ENCODE measurements around the gene RPS6KL1.

RPS6KL1 gene

DNA sequence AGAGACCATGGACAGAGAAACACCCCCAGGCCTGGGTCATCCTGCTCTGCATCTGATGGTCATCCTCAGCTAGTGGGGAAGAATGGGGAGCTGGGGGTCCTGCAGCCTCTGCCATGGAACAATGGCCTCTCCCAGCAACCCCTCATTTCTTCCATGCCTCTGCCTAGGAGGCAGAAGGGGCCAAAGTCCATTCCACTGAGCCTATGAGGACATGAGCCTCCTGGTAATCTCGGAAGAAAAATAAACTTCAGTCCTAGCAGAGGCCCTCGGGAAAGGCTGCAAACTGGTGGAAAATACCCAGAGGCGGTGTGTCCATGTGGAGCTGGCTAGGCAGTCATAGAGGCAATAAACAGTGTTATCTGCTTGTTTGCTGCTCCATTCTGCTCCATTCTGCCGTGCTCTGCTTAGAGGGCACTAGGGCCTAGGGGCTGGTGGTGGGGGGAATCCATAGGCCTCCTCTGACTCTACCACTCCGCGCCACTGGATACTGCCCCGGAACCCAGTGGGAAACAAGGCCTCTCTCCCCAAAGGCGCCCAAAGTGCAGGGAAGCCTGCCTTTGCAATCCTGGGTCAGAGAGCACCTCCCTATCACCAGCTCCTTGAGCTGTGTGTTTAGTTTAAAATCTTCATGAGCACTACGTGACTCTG, 27.9 kb upstream of the RPS6KL1 start:
- Histone ChIP-seq H3K4me1 (ENCODE audit: insufficient read depth, low read length) (no peaks in the 10 kb centered on the region; the same call in 1 of the 2 replicates), H3K9ac (ENCODE audit: low read depth, low read length) (no peak overlapping the region), H3K27ac (ENCODE audit: low read length) (no peak overlapping the region), H3K9me3 (ENCODE audit: insufficient read depth, low read depth, low read length) (no peaks in the 10 kb centered on the region), H3K36me3 (ENCODE audit: insufficient read depth, low read depth, low read length) (no peaks in the 10 kb centered on the region), H3K27me3 (ENCODE audit: insufficient read depth, low read length) (peaks cover 20% of the 10 kb centered on the region), H3K4me3 (ENCODE audit: low read length) (no peak overlapping the region)

DNA sequence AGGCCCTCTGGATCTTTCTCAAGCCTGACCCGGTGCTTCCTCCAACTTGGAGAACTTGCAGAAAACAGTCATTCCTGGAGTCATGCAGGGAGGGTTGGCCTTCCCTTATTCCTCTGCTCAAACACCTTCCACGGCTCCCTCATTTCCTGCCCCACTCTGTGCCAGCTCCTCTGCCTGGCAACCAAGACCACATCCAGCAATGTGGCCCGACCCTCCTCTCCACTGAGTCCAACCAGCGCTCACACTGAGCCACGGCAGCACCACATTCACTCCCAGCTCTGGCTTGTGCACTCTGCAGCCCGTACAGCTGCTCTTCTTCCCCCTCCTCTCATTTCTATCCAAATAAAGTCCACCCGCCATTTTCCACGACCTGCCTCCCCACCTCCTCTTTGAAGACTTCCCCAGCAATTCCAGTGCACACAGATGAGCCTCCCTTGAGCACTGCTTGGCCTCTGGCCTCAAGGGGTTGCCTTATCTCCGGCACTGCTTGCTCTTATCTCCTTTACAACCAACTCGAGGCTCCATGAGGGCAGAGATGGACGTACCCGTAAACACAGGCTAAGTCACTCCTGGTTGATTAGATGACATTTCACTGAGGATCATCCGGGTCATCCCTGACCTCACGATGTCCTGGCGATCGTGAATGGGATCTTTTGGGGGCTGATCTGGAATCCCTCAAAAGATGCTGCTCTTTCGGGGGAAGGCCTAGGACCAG, 27.0 kb upstream of the RPS6KL1 start:
- Histone ChIP-seq H3K36me3 (ENCODE audit: insufficient read depth, low read depth, low read length) (no peaks in the 10 kb centered on the region), H3K27me3 (ENCODE audit: insufficient read depth, low read length) (peaks cover 13% of the 10 kb centered on the region), H3K9me3 (ENCODE audit: insufficient read depth, low read depth, low read length) (no peaks in the 10 kb centered on the region), H3K27ac (ENCODE audit: low read length) (no peak overlapping the region), H3K9ac (ENCODE audit: low read depth, low read length) (no peak overlapping the region), H3K4me3 (ENCODE audit: low read length) (no peak overlapping the region), H3K4me1 (ENCODE audit: insufficient read depth, low read length) (no peaks in the 10 kb centered on the region)

DNA sequence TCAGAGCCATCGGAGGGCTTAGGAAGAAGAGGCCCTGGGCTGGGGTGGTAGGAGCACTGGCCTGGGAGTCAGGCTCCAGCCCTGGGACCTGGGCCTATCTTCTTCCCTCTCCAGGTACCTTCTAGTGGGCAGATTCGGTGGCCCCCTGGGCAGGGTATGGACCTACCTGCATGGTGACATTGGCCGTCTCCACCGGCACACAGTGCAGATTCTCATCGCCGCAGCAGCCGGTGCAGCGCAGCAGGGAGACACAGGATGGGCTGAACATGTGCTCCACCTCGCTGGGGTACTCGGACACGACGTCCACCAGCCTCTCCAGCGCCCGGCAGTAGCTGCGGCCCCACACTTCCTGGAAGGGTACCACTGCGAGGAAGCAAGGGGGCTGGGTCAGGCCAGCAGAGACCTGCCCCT, 26.1 kb upstream of the RPS6KL1 start:
- H3K4me1 ChIP-seq (ENCODE audit: insufficient read depth, low read length): no peaks in the 10 kb centered on the region

DNA sequence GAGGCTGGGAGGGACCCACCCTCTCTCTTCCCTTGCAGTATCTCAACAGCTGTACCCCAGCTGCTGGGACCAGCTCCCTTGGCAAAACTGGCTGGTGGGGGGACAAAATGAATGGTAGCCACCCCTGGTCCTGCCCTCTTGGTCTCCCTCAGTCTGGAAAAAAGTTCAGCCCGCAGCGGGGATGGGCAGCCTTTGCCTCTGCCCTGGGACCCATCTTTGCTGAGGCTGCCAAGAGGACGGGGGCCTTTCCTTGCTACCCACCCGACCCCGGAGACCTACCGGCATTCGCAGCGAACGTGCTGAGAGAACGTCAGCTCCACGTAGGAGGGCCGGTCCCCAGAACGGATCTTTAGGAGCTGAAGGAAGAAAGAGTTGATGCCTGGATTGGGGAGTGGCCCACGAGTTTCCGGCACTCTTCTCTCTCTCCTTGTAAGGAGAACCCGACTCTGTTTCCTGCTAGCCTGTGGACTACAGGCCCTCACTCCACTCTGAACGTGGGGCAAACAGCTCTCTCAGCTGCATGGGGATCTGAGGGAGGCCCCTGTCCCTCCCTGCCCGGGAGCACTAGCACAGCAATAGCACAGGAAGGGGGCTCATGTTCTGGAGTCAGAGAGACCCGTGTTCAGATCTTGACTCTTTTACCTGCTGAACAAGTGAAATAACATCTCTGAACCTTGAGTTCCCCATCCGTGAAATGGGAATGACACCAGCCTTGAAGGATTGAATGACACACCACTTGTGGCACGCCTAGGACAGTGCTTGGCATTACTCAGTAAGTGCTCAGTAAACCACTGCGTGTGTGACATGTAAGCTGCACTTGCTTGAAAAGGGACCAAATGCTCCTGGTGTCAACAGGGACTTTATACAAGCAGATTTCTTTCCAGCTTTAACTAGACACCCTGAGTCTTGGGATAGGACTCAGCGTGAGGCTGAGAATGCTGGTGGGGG, 25.4 kb upstream of the RPS6KL1 start:
- Histone ChIP-seq H3K4me1 (ENCODE audit: insufficient read depth, low read length) (no peaks in the 10 kb centered on the region), H3K27me3 (ENCODE audit: insufficient read depth, low read length) (no peaks in the 10 kb centered on the region), H3K4me3 (ENCODE audit: low read length) (no peak overlapping the region), H3K36me3 (ENCODE audit: insufficient read depth, low read depth, low read length) (no peaks in the 10 kb centered on the region), H3K9ac (ENCODE audit: low read depth, low read length) (no peak overlapping the region), H3K27ac (ENCODE audit: low read length) (no peak overlapping the region), H3K9me3 (ENCODE audit: insufficient read depth, low read depth, low read length) (no peaks in the 10 kb centered on the region)

More for the DNA sequence above, 26.1 kb upstream of the RPS6KL1 start:
- no peak overlapping the region for H3K9ac ChIP-seq (ENCODE audit: low read depth, low read length)
- H3K27ac ChIP-seq (ENCODE audit: low read length): no peak overlapping the region
- peaks cover 5% of the 10 kb centered on the region; the same call in 1 of the 2 replicates for H3K27me3 ChIP-seq (ENCODE audit: insufficient read depth, low read length)
- H3K9me3 ChIP-seq (ENCODE audit: insufficient read depth, low read depth, low read length): no peaks in the 10 kb centered on the region
- no peaks in the 10 kb centered on the region for H3K36me3 ChIP-seq (ENCODE audit: insufficient read depth, low read depth, low read length)
- H3K4me3 ChIP-seq (ENCODE audit: low read length): no peak overlapping the region

DNA sequence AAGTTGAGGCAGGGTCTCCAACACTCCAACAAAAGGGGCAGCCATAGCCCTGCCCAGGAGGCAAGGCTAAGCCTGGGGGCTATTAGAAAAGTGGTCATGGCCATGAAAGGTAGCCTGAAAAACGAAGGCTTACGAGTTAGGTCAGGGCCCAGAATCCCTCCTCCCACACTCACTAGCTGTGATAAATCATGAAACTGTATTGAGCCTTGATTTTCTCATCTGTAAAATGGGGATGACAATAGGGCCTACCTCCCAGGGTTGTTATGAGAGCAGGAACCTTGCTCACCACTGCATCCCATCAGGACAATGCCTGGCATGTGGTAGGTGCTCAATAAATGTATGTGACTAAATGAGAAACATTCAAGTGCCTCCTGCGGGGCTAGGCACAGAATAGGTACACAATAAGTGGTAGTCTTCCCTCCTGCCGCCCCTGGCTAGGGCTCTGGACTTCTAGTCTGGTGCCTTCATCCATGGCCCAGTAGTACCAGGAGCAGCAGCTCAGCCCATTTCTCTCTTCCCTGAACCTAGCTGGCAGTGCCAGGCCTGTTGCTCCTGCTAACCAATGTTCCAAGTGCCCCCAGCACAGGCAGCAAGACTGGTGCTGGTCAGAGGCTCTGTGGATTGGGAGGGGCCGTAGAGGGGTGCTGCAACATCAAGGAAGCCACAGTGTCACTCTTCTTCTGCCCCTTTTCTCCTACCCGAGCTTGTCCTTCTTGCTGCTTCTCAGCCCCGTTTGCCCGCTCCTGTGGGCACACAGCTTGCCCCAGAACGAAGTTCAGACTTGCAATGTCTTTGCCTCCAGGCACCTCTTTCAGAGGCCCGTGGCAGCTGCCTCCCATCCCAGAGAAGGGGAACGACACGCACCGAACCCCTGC, 24.5 kb upstream of the RPS6KL1 start:
- Histone ChIP-seq H3K27me3 (ENCODE audit: insufficient read depth, low read length) (no peaks in the 10 kb centered on the region), H3K9me3 (ENCODE audit: insufficient read depth, low read depth, low read length) (no peaks in the 10 kb centered on the region), H3K9ac (ENCODE audit: low read depth, low read length) (no peak overlapping the region), H3K36me3 (ENCODE audit: insufficient read depth, low read depth, low read length) (no peaks in the 10 kb centered on the region), H3K27ac (ENCODE audit: low read length) (no peak overlapping the region), H3K4me3 (ENCODE audit: low read length) (no peak overlapping the region), H3K4me1 (ENCODE audit: insufficient read depth, low read length) (no peaks in the 10 kb centered on the region)

DNA sequence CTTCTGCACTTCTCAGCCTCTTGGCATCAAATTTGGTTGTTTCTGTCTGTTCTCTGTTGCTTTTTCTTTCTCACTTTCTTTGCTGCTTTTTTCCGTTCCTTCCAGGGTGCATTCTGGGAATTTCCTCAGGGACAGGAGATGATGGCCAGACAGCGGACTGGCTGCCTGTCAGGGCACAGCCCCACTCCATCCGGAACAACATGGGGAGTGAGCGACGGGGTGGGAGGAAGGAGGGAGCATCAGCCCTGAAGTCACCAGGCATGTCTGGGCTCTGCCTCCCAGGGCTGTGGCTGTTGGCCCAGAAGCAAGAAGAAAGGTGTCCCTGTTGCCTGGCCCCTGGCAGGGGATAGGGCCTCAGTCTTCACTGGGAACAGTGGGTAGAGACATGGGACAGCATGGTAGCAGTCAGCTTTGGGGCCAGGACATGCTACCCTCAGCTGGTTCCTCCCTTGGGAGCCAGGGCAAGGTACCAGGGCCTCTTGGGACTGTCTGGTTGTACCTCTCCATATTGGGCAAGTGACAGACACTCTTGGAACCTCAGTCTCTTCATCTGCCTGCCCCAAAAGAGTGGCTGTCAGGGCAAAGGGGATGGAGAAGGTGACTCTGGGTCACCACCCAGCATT, 23.7 kb upstream of the RPS6KL1 start:
- Histone ChIP-seq H3K4me3 (ENCODE audit: low read length) (no peak overlapping the region), H3K9ac (ENCODE audit: low read depth, low read length) (no peak overlapping the region), H3K9me3 (ENCODE audit: insufficient read depth, low read depth, low read length) (no peaks in the 10 kb centered on the region), H3K4me1 (ENCODE audit: insufficient read depth, low read length) (no peaks in the 10 kb centered on the region), H3K36me3 (ENCODE audit: insufficient read depth, low read depth, low read length) (no peaks in the 10 kb centered on the region), H3K27ac (ENCODE audit: low read length) (no peak overlapping the region), H3K27me3 (ENCODE audit: insufficient read depth, low read length) (no peaks in the 10 kb centered on the region)

DNA sequence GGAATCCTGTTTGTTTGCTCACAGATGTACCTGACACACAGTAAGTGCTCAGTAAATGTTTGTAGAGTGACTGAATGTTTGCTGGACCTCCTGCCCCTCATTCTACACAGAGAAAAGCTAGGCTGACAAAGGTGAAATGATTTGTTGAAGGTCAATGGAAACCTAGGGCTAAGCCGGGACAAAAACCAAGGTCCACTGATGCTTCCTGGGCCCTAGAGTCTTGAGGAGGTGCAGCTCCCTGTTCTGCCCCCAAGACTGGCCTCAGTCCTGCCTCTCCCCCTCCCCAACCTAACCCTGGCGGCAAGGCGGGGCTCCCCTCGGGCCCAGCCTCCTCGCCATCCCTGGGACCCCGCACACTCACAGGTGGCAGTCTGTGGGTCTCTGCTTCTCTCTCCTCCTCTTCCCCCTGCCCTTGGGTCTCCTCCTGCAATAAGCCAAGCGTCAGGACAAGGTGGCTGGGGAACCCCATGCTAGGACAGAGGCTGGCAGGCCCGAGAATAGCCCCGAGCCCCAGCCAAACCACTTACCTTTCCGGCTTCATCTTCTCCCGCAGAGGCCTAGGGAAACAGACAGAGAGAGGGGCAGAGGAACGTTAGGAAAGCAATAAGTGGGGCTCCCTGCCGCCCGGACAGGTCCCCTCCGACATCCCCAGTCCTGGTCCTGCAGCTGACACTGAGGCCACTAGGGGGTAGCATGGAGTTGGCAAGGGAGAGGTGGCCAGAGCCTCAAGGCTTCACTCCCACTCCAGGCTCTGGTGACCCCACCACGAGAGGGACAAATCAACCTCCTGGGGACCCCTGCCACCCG, 23.0 kb upstream of the RPS6KL1 start:
- no peaks in the 10 kb centered on the region for H3K9me3 ChIP-seq (ENCODE audit: insufficient read depth, low read depth, low read length)
- H3K4me1 ChIP-seq (ENCODE audit: insufficient read depth, low read length): no peaks in the 10 kb centered on the region
- H3K36me3 ChIP-seq (ENCODE audit: insufficient read depth, low read depth, low read length): no peaks in the 10 kb centered on the region
- H3K9ac ChIP-seq (ENCODE audit: low read depth, low read length): no peak overlapping the region
- H3K27me3 ChIP-seq (ENCODE audit: insufficient read depth, low read length): no peaks in the 10 kb centered on the region
- H3K27ac ChIP-seq (ENCODE audit: low read length): no peak overlapping the region
- H3K4me3 ChIP-seq (ENCODE audit: low read length): no peak overlapping the region

DNA sequence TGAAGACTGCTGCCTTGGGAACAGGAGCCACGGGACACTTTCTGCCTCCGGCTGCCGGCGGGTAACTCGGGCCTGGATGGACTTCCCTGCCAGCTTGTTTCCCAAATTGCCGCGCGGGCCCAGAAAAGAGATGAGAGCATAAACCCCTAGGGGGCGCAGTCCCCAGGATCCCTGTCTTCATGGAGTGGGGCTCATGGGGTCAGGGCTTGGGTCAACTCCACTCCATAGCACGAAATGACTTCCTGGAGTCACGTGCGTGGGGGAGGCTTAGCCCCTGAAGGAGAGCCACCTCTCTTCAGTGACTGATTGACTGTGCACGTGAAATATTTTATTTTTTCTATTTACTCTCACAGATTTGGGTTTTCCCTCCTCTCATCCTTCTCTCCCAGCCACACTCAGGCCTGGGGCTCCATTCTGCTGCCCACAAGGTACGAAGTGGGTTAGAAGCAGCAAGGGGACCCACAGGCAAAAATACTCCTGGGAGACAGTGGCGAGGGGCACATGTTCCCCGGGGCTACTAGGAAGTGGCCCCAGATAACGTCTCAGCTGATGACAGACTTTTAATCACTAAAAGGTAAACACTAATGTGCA, 22.3 kb upstream of the RPS6KL1 start:
- Histone ChIP-seq H3K27ac (ENCODE audit: low read length) (no peak overlapping the region), H3K27me3 (ENCODE audit: insufficient read depth, low read length) (no peaks in the 10 kb centered on the region), H3K9ac (ENCODE audit: low read depth, low read length) (no peak overlapping the region), H3K9me3 (ENCODE audit: insufficient read depth, low read depth, low read length) (no peaks in the 10 kb centered on the region), H3K4me3 (ENCODE audit: low read length) (no peak overlapping the region), H3K4me1 (ENCODE audit: insufficient read depth, low read length) (no peaks in the 10 kb centered on the region), H3K36me3 (ENCODE audit: insufficient read depth, low read depth, low read length) (no peaks in the 10 kb centered on the region)

DNA sequence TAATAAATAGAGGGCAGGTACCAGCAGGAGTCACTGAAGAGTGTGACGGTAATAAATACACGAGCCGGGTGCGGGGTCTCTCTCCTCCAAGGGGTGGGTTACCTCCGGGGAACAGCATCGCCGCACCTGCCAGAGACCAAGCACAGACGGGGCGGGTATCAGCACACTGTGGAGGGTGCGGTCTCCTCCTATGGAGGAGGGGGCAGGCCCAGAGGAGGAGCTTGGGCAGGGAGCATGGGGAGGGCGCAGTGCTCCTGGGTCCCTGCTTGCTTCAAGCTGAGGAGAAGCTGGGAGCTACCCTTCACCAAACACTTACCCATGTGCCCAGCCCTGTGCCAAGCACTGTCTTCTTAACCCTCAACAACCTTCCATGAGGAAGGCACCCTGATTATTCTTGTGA, 19.5 kb upstream of the RPS6KL1 start:
- H3K36me3 ChIP-seq (ENCODE audit: insufficient read depth, low read depth, low read length): no peaks in the 10 kb centered on the region
- H3K27ac ChIP-seq (ENCODE audit: low read length): no peak overlapping the region
- H3K9me3 ChIP-seq (ENCODE audit: insufficient read depth, low read depth, low read length): no peaks in the 10 kb centered on the region
- H3K9ac ChIP-seq (ENCODE audit: low read depth, low read length): no peak overlapping the region
- no peak overlapping the region for H3K4me3 ChIP-seq (ENCODE audit: low read length)
- H3K4me1 ChIP-seq (ENCODE audit: insufficient read depth, low read length): no peaks in the 10 kb centered on the region
- H3K27me3 ChIP-seq (ENCODE audit: insufficient read depth, low read length): no peaks in the 10 kb centered on the region

DNA sequence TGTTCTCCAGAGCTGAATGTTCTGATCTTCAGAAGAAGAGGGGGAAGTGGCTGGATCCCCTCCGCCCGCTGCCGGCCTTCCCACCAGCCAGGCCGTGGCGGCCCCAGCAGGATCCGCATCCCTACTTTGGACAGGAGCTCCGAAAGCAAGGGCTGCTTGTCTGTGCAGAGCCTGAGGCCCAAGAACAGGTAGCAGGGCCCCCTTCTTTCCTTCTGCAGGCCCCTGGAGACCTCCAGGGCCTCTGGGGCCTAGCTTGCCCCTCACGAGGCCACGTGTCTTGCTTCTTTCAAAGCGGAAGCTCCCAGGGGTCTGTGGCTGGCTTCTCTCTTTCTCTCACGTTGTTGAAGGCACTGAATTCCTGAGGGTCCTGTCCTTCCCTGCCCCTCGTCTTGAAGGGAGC, 19.1 kb upstream of the RPS6KL1 start:
- Histone ChIP-seq H3K27ac (ENCODE audit: low read length) (no peak overlapping the region), H3K36me3 (ENCODE audit: insufficient read depth, low read depth, low read length) (no peaks in the 10 kb centered on the region), H3K9ac (ENCODE audit: low read depth, low read length) (no peak overlapping the region), H3K27me3 (ENCODE audit: insufficient read depth, low read length) (no peaks in the 10 kb centered on the region), H3K4me3 (ENCODE audit: low read length) (no peak overlapping the region), H3K9me3 (ENCODE audit: insufficient read depth, low read depth, low read length) (no peaks in the 10 kb centered on the region), H3K4me1 (ENCODE audit: insufficient read depth, low read length) (no peaks in the 10 kb centered on the region)
